Fibroblast of lung (primary cell): ENCODE data around the gene FAM13A. TPM values are rescaled to one million over a fixed set of nuclear protein-coding genes. Genes with fewer than 3 reads are reported as not detected.
A peak's percentile ranks its signal among the peaks of the same experiment; 100 is the strongest.

Source experiments
- DNase-seq, 2 donors: peaks; one replicate each; pipeline versions ENCODE4 v3.0.0 to v3.0.0-alpha.2; 2010; ENCODE audit warnings: low read depth in 2 of 2
- H2AFZ ChIP-seq: 2 replicates; pipeline ENCODE4 v1.5.1; 2012; ENCODE audit warnings: low read length, control low read depth, inconsistent platforms
- H3K27ac ChIP-seq: 2 replicates; pipeline ENCODE4 v1.5.1; 2011; ENCODE audit warnings: low read length, control low read depth; ENCODE audit not compliant: insufficient read depth
- H3K27me3 ChIP-seq: 2 replicates; pipeline ENCODE4 v1.5.1; 2011; ENCODE audit warnings: mild to moderate bottlenecking, low read length; ENCODE audit not compliant: control insufficient read depth, insufficient read depth
- H3K36me3 ChIP-seq: 2 replicates; pipeline ENCODE4 v1.5.1; 2011; ENCODE audit warnings: low read length; ENCODE audit not compliant: control insufficient read depth, insufficient read depth
- H3K4me1 ChIP-seq: 2 replicates; pipeline ENCODE4 v1.5.1; 2011; ENCODE audit warnings: low read length; ENCODE audit not compliant: control insufficient read depth, insufficient read depth; ENCODE audit errors: extremely low read depth
- H3K4me2 ChIP-seq: 2 replicates; pipeline ENCODE4 v1.5.1; 2011; ENCODE audit warnings: low read length, control low read depth; ENCODE audit not compliant: insufficient read depth; ENCODE audit errors: extremely low read depth
- H3K4me3 ChIP-seq, 4 experiments: fragments of 200-600 bp in 1 of 4; sonication (generic) in 1 of 4; replicated peaks in 1 of 4; 2 replicates each; pipeline ENCODE4 v1.5.1; 2011 to 2016; ENCODE audit warnings: low read length in 4 of 4, low read depth in 3 of 4, mild to moderate bottlenecking in 3 of 4, control low read depth in 2 of 4, inconsistent platforms in 1 of 4, mixed read lengths in 1 of 4; ENCODE audit not compliant: insufficient read depth in 1 of 4; ENCODE audit errors: control extremely low read depth in 1 of 4
- H3K79me2 ChIP-seq: 2 replicates; pipeline ENCODE4 v1.5.1; 2012; ENCODE audit warnings: mild to moderate bottlenecking, low read length, inconsistent platforms; ENCODE audit not compliant: control insufficient read depth, insufficient read depth
- H3K9ac ChIP-seq: 2 replicates; pipeline ENCODE4 v1.5.1; 2011; ENCODE audit warnings: mild to moderate bottlenecking, low read length, control low read depth; ENCODE audit not compliant: insufficient read depth
- H3K9me3 ChIP-seq: 2 replicates; pipeline ENCODE4 v1.5.1; 2012; ENCODE audit warnings: low read depth, low read length; ENCODE audit not compliant: control insufficient read depth, insufficient read depth
- H4K20me1 ChIP-seq: 2 replicates; pipeline ENCODE4 v1.5.1; 2011; ENCODE audit warnings: low read length; ENCODE audit not compliant: control insufficient read depth, insufficient read depth; ENCODE audit errors: extremely low read depth
- EZH2 ChIP-seq: IDR thresholded peaks from 2 replicates; pipeline ENCODE4 v1.5.1; 2012; ENCODE audit warnings: low read length, control low read depth, mild to moderate bottlenecking; ENCODE audit errors: missing control alignments
- polyA plus RNA-seq, 2 donors: library from polyadenylated mRNA; depleted of rRNA in 1 of 2; stranded (reverse) in 1 of 2; unstranded in 1 of 2; fragments of >200 nt; gene quantifications; 2 replicates each; pipeline ENCODE4 v1.2.1, GENCODE V29; 2011 to 2012; ENCODE audit warnings: missing spikeins in 1 of 2
- total RNA-seq: library from RNA; depleted of rRNA; stranded (reverse); fragments of >200 nt; gene quantifications from 2 replicates; pipeline ENCODE4 v1.2.1, GENCODE V29; 2014
- TF ChIP-seq, protein P1 (sequence below), 2 donors: IDR thresholded peaks in 1 of 2; conservative IDR thresholded peaks in 1 of 2; 1 replicate in 1 of 2; 2 replicates in 1 of 2; pipeline ENCODE4 v1.5.1; 2011 to 2012; ENCODE audit warnings: low read length in 2 of 2, control low read depth in 1 of 2, inconsistent platforms in 1 of 2, low read depth in 1 of 2, mild to moderate bottlenecking in 1 of 2

FAM13A gene
- total and polyA plus RNA-seq, 2 donors (not counting 1 experiment from before 2014, with no cell fraction given): 14.3 to 23.9 TPM

DNA sequence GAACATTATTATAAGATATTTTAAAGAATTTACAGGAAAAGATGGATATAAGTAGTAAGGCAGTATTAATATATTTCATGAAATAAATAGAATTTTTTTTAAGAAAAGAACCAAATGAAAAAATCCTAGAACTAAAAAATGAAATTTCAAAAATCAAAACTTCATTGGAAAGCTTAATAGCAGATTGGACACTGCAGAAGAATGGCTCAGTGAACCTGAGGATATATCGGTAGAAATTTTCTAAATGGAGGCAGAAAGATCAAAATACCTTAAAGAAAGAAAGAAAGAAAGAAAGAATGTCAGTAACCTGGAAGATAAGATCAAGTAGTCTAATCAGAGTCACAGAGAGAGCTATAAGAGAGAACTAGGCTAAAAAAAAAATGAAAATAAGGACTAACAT lies 21.3 kb upstream of the FAM13A start:
- no peak overlapping the region for H3K27ac ChIP-seq
- no peak for DNase-seq
- H4K20me1 ChIP-seq: no peaks in the 10 kb centered on the region
- no peak overlapping the region for H3K4me2 ChIP-seq
- TF ChIP-seq, protein P1, sequence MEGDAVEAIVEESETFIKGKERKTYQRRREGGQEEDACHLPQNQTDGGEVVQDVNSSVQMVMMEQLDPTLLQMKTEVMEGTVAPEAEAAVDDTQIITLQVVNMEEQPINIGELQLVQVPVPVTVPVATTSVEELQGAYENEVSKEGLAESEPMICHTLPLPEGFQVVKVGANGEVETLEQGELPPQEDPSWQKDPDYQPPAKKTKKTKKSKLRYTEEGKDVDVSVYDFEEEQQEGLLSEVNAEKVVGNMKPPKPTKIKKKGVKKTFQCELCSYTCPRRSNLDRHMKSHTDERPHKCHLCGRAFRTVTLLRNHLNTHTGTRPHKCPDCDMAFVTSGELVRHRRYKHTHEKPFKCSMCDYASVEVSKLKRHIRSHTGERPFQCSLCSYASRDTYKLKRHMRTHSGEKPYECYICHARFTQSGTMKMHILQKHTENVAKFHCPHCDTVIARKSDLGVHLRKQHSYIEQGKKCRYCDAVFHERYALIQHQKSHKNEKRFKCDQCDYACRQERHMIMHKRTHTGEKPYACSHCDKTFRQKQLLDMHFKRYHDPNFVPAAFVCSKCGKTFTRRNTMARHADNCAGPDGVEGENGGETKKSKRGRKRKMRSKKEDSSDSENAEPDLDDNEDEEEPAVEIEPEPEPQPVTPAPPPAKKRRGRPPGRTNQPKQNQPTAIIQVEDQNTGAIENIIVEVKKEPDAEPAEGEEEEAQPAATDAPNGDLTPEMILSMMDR (conservative IDR thresholded peaks at IDR 0.05 in 1 of 2, IDR thresholded peaks at IDR 0.05 in 1 of 2; ENCODE audit: low read depth in 1 of 2, low read length in 2 of 2): no peak
- no peak for TF ChIP-seq EZH2
- no peak overlapping the region for H2AFZ ChIP-seq
- no peak overlapping the region for H3K9ac ChIP-seq
- no peaks in the 10 kb centered on the region for H3K79me2 ChIP-seq
- no peaks in the 10 kb centered on the region for H3K9me3 ChIP-seq
- no peaks in the 10 kb centered on the region for H3K36me3 ChIP-seq
- H3K4me1 ChIP-seq: no peaks in the 10 kb centered on the region
- peaks cover 5% of the 10 kb centered on the region for H3K27me3 ChIP-seq
- no peak overlapping the region for H3K4me3 ChIP-seq

DNA sequence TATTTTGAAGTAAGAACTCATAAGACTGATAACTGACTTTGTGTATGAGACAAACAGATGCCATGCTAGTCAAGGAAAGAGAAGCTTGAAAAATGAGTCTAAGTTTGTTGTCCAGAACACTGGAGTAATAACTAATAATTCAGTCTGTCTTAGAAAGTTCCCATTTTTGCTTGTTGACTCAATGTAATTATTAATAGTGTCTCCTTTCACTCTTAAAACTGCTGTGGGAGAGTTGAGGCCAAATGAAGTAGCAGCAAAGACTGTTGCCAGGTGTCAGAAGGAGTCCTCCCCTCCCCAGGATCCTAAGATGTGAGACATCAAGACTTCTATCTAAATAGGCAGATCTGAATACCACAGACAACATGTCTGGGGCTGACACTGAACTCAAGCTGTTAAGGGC lies 20.8 kb upstream of the FAM13A start:
- no peaks in the 10 kb centered on the region for H3K4me1 ChIP-seq
- H4K20me1 ChIP-seq: no peaks in the 10 kb centered on the region
- H3K9me3 ChIP-seq: no peaks in the 10 kb centered on the region
- H3K4me3 ChIP-seq: no peak overlapping the region
- H3K27ac ChIP-seq: no peak overlapping the region
- H3K9ac ChIP-seq: no peak overlapping the region
- peaks cover 5% of the 10 kb centered on the region for H3K27me3 ChIP-seq
- peak in 1 of 2 donors; percentile 51 for DNase-seq
- no peak overlapping the region for H2AFZ ChIP-seq
- TF ChIP-seq, protein P1 (conservative IDR thresholded peaks at IDR 0.05 in 1 of 2, IDR thresholded peaks at IDR 0.05 in 1 of 2; ENCODE audit: low read depth in 1 of 2, low read length in 2 of 2): no peak
- TF ChIP-seq EZH2: no peak
- H3K4me2 ChIP-seq: no peak overlapping the region
- no peaks in the 10 kb centered on the region for H3K36me3 ChIP-seq
- no peaks in the 10 kb centered on the region for H3K79me2 ChIP-seq

DNA sequence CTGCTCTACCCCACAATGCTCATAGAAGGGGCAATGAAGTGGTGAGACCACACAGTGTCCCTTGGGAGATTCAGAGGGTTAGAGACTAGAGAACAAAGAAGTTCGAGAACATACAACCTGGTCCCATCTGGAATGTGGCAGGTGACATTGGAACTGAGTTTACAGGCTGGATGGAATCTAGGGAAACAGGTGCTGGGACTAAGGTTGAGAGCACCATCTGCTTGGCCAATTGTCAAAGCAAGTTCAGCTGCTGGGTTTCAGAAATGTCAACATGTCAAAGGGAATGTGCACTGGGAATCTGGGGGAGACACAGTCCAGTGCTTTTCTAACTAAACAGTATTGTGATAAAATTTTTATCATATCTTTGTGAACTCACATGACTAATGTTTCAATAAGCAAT lies 15.9 kb upstream of the FAM13A start:
- Histone ChIP-seq H2AFZ (no peak overlapping the region), H4K20me1 (no peaks in the 10 kb centered on the region), H3K79me2 (no peaks in the 10 kb centered on the region), H3K4me1 (no peaks in the 10 kb centered on the region), H3K36me3 (no peaks in the 10 kb centered on the region), H3K27me3 (peaks cover 2% of the 10 kb centered on the region), H3K4me2 (no peak overlapping the region), H3K9ac (no peak overlapping the region), H3K4me3 (no peak overlapping the region), H3K9me3 (no peaks in the 10 kb centered on the region), H3K27ac (no peak overlapping the region)
- DNase-seq: no peak
- TF ChIP-seq EZH2: no peak
- TF ChIP-seq, protein P1 (conservative IDR thresholded peaks at IDR 0.05 in 1 of 2, IDR thresholded peaks at IDR 0.05 in 1 of 2; ENCODE audit: low read depth in 1 of 2, low read length in 2 of 2): no peak
